Measurements from ENCODE around the gene UBAP2. TPM values are rescaled to one million over a fixed set of nuclear protein-coding genes. Genes with fewer than 3 reads are reported as not detected.
"Not testable (repeated sequence)": the region's sequence is repeated elsewhere in the genome, so short reads cannot be mapped to it uniquely, and the experiment has no call there.

UBAP2 gene
- polyA plus RNA-seq, 1 donor, result 26.1 TPM

GRCh38 chr9:34027845-34028574 lies 20.7 kb downstream of the UBAP2 start:
- WGBS (ENCODE audit: insufficient coverage, low lambda C conversion rate), result no CpG with 5 or more reads among the region's 11 CpGs

GRCh38 chr9:34025811-34026210 lies 22.9 kb downstream of the UBAP2 start:
- Histone ChIP-seq H3K9me3 (ENCODE audit: control insufficient read depth, low read depth, low read length) (no peaks in the 10 kb centered on the region), H3K36me3 (ENCODE audit: control insufficient read depth, insufficient read depth, low read length) (peaks cover 11% of the 10 kb centered on the region), H3K4me1 (ENCODE audit: control insufficient read depth, insufficient read depth, low read length) (no peaks in the 10 kb centered on the region), H3K27ac (ENCODE audit: low read length) (no peak overlapping the region), H3K27me3 (ENCODE audit: control insufficient read depth, insufficient read depth, low read length) (no peaks in the 10 kb centered on the region), H3K4me3 (ENCODE audit: low read length) (no peak overlapping the region)
- WGBS (ENCODE audit: insufficient coverage, low lambda C conversion rate), result no CpG with 5 or more reads among the region's 5 CpGs
- DNase-seq, result no peak

More at GRCh38 chr9:34027845-34028574, 20.7 kb downstream of the UBAP2 start:
- Histone ChIP-seq H3K27ac (ENCODE audit: low read length) (no peak overlapping the region), H3K36me3 (ENCODE audit: control insufficient read depth, insufficient read depth, low read length) (peaks cover 11% of the 10 kb centered on the region), H3K9me3 (ENCODE audit: control insufficient read depth, low read depth, low read length) (no peaks in the 10 kb centered on the region), H3K27me3 (ENCODE audit: control insufficient read depth, insufficient read depth, low read length) (no peaks in the 10 kb centered on the region), H3K4me3 (ENCODE audit: low read length) (no peak overlapping the region), H3K4me1 (ENCODE audit: control insufficient read depth, insufficient read depth, low read length) (no peaks in the 10 kb centered on the region)
- no peak for DNase-seq

GRCh38 chr9:34025062-34025461 lies 23.6 kb downstream of the UBAP2 start:
- no peak overlapping the region for H3K4me3 ChIP-seq (ENCODE audit: low read length)
- no peaks in the 10 kb centered on the region for H3K4me1 ChIP-seq (ENCODE audit: control insufficient read depth, insufficient read depth, low read length)
- H3K36me3 ChIP-seq (ENCODE audit: control insufficient read depth, insufficient read depth, low read length), result peaks cover 11% of the 10 kb centered on the region
- no peak for DNase-seq
- no peaks in the 10 kb centered on the region for H3K27me3 ChIP-seq (ENCODE audit: control insufficient read depth, insufficient read depth, low read length)
- no peak overlapping the region for H3K27ac ChIP-seq (ENCODE audit: low read length)
- no CpG with 5 or more reads among the region's 1 CpG for WGBS (ENCODE audit: insufficient coverage, low lambda C conversion rate)
- H3K9me3 ChIP-seq (ENCODE audit: control insufficient read depth, low read depth, low read length), result no peaks in the 10 kb centered on the region

- WGBS (ENCODE audit: insufficient coverage, low lambda C conversion rate), result 86% methylated on average over 1 of the region's 9 CpGs
- not testable (repeated sequence) for H3K9me3 ChIP-seq (ENCODE audit: control insufficient read depth, low read depth, low read length); H3K4me1 ChIP-seq (ENCODE audit: control insufficient read depth, insufficient read depth, low read length); DNase-seq; H3K27ac ChIP-seq (ENCODE audit: low read length); H3K4me3 ChIP-seq (ENCODE audit: low read length); H3K27me3 ChIP-seq (ENCODE audit: control insufficient read depth, insufficient read depth, low read length)
- H3K36me3 ChIP-seq (ENCODE audit: control insufficient read depth, insufficient read depth, low read length), result peaks cover 11% of the 10 kb centered on the region
These were observed 24.2 kb downstream of the UBAP2 start for GRCh38 chr9:34024476-34024875.

- no peaks in the 10 kb centered on the region for H3K27me3 ChIP-seq (ENCODE audit: control insufficient read depth, insufficient read depth, low read length)
- H3K4me3 ChIP-seq (ENCODE audit: low read length), result no peak overlapping the region
- no CpG with 5 or more reads among the region's 4 CpGs for WGBS (ENCODE audit: insufficient coverage, low lambda C conversion rate)
- no peaks in the 10 kb centered on the region for H3K4me1 ChIP-seq (ENCODE audit: control insufficient read depth, insufficient read depth, low read length)
- no peaks in the 10 kb centered on the region for H3K9me3 ChIP-seq (ENCODE audit: control insufficient read depth, low read depth, low read length)
- H3K36me3 ChIP-seq (ENCODE audit: control insufficient read depth, insufficient read depth, low read length), result peaks cover 16% of the 10 kb centered on the region
- no peak overlapping the region for H3K27ac ChIP-seq (ENCODE audit: low read length)
- DNase-seq, result no peak
These were observed 32.5 kb downstream of the UBAP2 start for GRCh38 chr9:34016149-34016548.

- peaks cover 25% of the 10 kb centered on the region for H3K36me3 ChIP-seq (ENCODE audit: control insufficient read depth, insufficient read depth, low read length)
- no peaks in the 10 kb centered on the region for H3K9me3 ChIP-seq (ENCODE audit: control insufficient read depth, low read depth, low read length)
- no peaks in the 10 kb centered on the region for H3K4me1 ChIP-seq (ENCODE audit: control insufficient read depth, insufficient read depth, low read length)
- H3K4me3 ChIP-seq (ENCODE audit: low read length), result no peak overlapping the region
- no peak overlapping the region for H3K27ac ChIP-seq (ENCODE audit: low read length)
- no peaks in the 10 kb centered on the region for H3K27me3 ChIP-seq (ENCODE audit: control insufficient read depth, insufficient read depth, low read length)
- 100% methylated on average over 1 of the region's 4 CpGs for WGBS (ENCODE audit: insufficient coverage, low lambda C conversion rate)
- DNase-seq, result no peak
These were observed 37.7 kb downstream of the UBAP2 start for GRCh38 chr9:34010979-34011378.

GRCh38 chr9:34001951-34002350 lies 46.7 kb downstream of the UBAP2 start:
- no peaks in the 10 kb centered on the region for H3K4me1 ChIP-seq (ENCODE audit: control insufficient read depth, insufficient read depth, low read length)
- H3K27me3 ChIP-seq (ENCODE audit: control insufficient read depth, insufficient read depth, low read length), result no peaks in the 10 kb centered on the region
- peaks cover 15% of the 10 kb centered on the region for H3K36me3 ChIP-seq (ENCODE audit: control insufficient read depth, insufficient read depth, low read length)
- no peaks in the 10 kb centered on the region for H3K9me3 ChIP-seq (ENCODE audit: control insufficient read depth, low read depth, low read length)
- no CpG with 5 or more reads among the region's 2 CpGs for WGBS (ENCODE audit: insufficient coverage, low lambda C conversion rate)
- H3K4me3 ChIP-seq (ENCODE audit: low read length), result no peak overlapping the region
- DNase-seq, result no peak
- H3K27ac ChIP-seq (ENCODE audit: low read length), result no peak overlapping the region

GRCh38 chr9:34001298-34001697 lies 47.4 kb downstream of the UBAP2 start:
- Histone ChIP-seq H3K4me3 (ENCODE audit: low read length) (no peak overlapping the region), H3K36me3 (ENCODE audit: control insufficient read depth, insufficient read depth, low read length) (peaks cover 18% of the 10 kb centered on the region), H3K27me3 (ENCODE audit: control insufficient read depth, insufficient read depth, low read length) (no peaks in the 10 kb centered on the region), H3K9me3 (ENCODE audit: control insufficient read depth, low read depth, low read length) (no peaks in the 10 kb centered on the region), H3K27ac (ENCODE audit: low read length) (no peak overlapping the region), H3K4me1 (ENCODE audit: control insufficient read depth, insufficient read depth, low read length) (no peaks in the 10 kb centered on the region)
- DNase-seq, result no peak
- no CpG with 5 or more reads among the region's 3 CpGs for WGBS (ENCODE audit: insufficient coverage, low lambda C conversion rate)

- no peak for DNase-seq
- Histone ChIP-seq H3K36me3 (ENCODE audit: control insufficient read depth, insufficient read depth, low read length) (peaks cover 27% of the 10 kb centered on the region), H3K4me3 (ENCODE audit: low read length) (no peak overlapping the region), H3K27me3 (ENCODE audit: control insufficient read depth, insufficient read depth, low read length) (no peaks in the 10 kb centered on the region), H3K27ac (ENCODE audit: low read length) (no peak overlapping the region), H3K9me3 (ENCODE audit: control insufficient read depth, low read depth, low read length) (no peaks in the 10 kb centered on the region), H3K4me1 (ENCODE audit: control insufficient read depth, insufficient read depth, low read length) (no peaks in the 10 kb centered on the region)
These were observed 53.2 kb downstream of the UBAP2 start for GRCh38 chr9:33995449-33995848.

GRCh38 chr9:33993104-33993503 lies 55.6 kb downstream of the UBAP2 start:
- Histone ChIP-seq H3K4me3 (ENCODE audit: low read length) (no peak overlapping the region), H3K27me3 (ENCODE audit: control insufficient read depth, insufficient read depth, low read length) (no peaks in the 10 kb centered on the region), H3K4me1 (ENCODE audit: control insufficient read depth, insufficient read depth, low read length) (no peaks in the 10 kb centered on the region), H3K36me3 (ENCODE audit: control insufficient read depth, insufficient read depth, low read length) (peaks cover 25% of the 10 kb centered on the region), H3K9me3 (ENCODE audit: control insufficient read depth, low read depth, low read length) (no peaks in the 10 kb centered on the region), H3K27ac (ENCODE audit: low read length) (no peak overlapping the region)
- whole genome bisulfite sequencing (ENCODE audit: insufficient coverage, low lambda C conversion rate), result 100% methylated on average over 1 of the region's 2 CpGs
- no peak for DNase-seq

GRCh38 chr9:33992632-33993031 lies 56.1 kb downstream of the UBAP2 start:
- Histone ChIP-seq H3K4me1 (ENCODE audit: control insufficient read depth, insufficient read depth, low read length) (no peaks in the 10 kb centered on the region), H3K9me3 (ENCODE audit: control insufficient read depth, low read depth, low read length) (no peaks in the 10 kb centered on the region), H3K27ac (ENCODE audit: low read length) (no peak overlapping the region), H3K27me3 (ENCODE audit: control insufficient read depth, insufficient read depth, low read length) (no peaks in the 10 kb centered on the region), H3K4me3 (ENCODE audit: low read length) (no peak overlapping the region), H3K36me3 (ENCODE audit: control insufficient read depth, insufficient read depth, low read length) (peaks cover 22% of the 10 kb centered on the region)
- WGBS (ENCODE audit: insufficient coverage, low lambda C conversion rate), result 83% methylated on average over 1 of the region's 4 CpGs
- DNase-seq, result no peak

Data from large intestine (tissue), 3 donors.